GM23338 (cell line): ENCODE results near the gene ZNF410. TPM values are rescaled to one million over a fixed set of nuclear protein-coding genes. Genes with fewer than 3 reads are reported as not detected.

Experiments
- ATAC-seq: fragments of 200-7000 bp; cut with Tn5 transposase; 3 replicates; pipeline ENCODE4 v1.9.1; 2020
- DNase-seq: peaks from one replicate; pipeline ENCODE4 v3.0.0-alpha.2; 2015; ENCODE audit warnings: low spot score
- H2AFZ ChIP-seq: fragments of 200-600 bp; sonication (generic); 2 replicates; pipeline ENCODE4 v1.8.0; 2016; ENCODE audit warnings: antibody characterized with exemption, mild to moderate bottlenecking, moderate library complexity
- H3F3A ChIP-seq: fragments of 200-600 bp; sonication (generic); replicated peaks from 2 replicates; pipeline ENCODE4 v1.8.0; 2017; ENCODE audit warnings: antibody characterized with exemption, mixed run types, low read depth
- H3K27ac ChIP-seq: fragments of 200-600 bp; sonication (generic); 2 replicates; pipeline ENCODE4 v1.6.1; 2016; ENCODE audit warnings: low read depth
- H3K27me3 ChIP-seq: fragments of 200-600 bp; sonication (generic); 2 replicates; pipeline ENCODE4 v1.8.0; 2016; ENCODE audit warnings: mild to moderate bottlenecking, mixed run types, moderate library complexity; ENCODE audit not compliant: insufficient read depth
- H3K36me3 ChIP-seq: fragments of 200-600 bp; sonication (generic); 2 replicates; pipeline ENCODE4 v1.8.0; 2016; ENCODE audit warnings: mild to moderate bottlenecking; ENCODE audit not compliant: insufficient read depth
- H3K4me1 ChIP-seq: fragments of 200-600 bp; sonication (generic); 2 replicates; pipeline ENCODE4 v1.8.0; 2016; ENCODE audit warnings: mild to moderate bottlenecking, moderate library complexity; ENCODE audit not compliant: insufficient read depth
- H3K4me2 ChIP-seq: fragments of 200-600 bp; sonication (generic); 2 replicates; pipeline ENCODE4 v1.7.1; 2017; ENCODE audit warnings: mixed run types
- H3K4me3 ChIP-seq: fragments of 200-600 bp; sonication (generic); 2 replicates; pipeline ENCODE4 v1.6.1; 2016; ENCODE audit warnings: mixed run types
- H3K79me2 ChIP-seq: fragments of 200-600 bp; sonication (generic); replicated peaks from 2 replicates; pipeline ENCODE4 v1.8.0; 2017; ENCODE audit warnings: mild to moderate bottlenecking; ENCODE audit not compliant: insufficient read depth
- H3K9me2 ChIP-seq: fragments of 200-600 bp; sonication (generic); 2 replicates; pipeline ENCODE4 v1.8.0; 2017; ENCODE audit not compliant: insufficient read depth
- H4K20me1 ChIP-seq: fragments of 200-600 bp; sonication (generic); replicated peaks from 2 replicates; pipeline ENCODE4 v1.8.0; 2017; ENCODE audit warnings: mild to moderate bottlenecking; ENCODE audit not compliant: insufficient read depth
- H3K27ac Mint-ChIP-seq: 2 replicates; pipeline ENCODE4 v1.8.0; 2020; ENCODE audit warnings: inconsistent platforms, mild to moderate bottlenecking, moderate library complexity, mixed read lengths
- H3K27me3 Mint-ChIP-seq: 3 replicates; pipeline ENCODE4 v1.8.0; 2022; ENCODE audit warnings: low read depth, mild to moderate bottlenecking, moderate library complexity, mixed read lengths, inconsistent platforms; ENCODE audit not compliant: insufficient read depth, poor library complexity
- H3K36me3 Mint-ChIP-seq: 3 replicates; pipeline ENCODE4 v1.8.0; 2021; ENCODE audit warnings: low read depth, mild to moderate bottlenecking, inconsistent platforms, moderate library complexity, mixed read lengths
- H3K4me1 Mint-ChIP-seq: 3 replicates; pipeline ENCODE4 v1.8.0; 2020; ENCODE audit warnings: mild to moderate bottlenecking, inconsistent platforms, mixed read lengths
- H3K4me3 Mint-ChIP-seq: 3 replicates; pipeline ENCODE4 v1.8.0; 2021; ENCODE audit warnings: moderate library complexity, mild to moderate bottlenecking, inconsistent platforms, mixed read lengths
- H3K9me3 Mint-ChIP-seq: 3 replicates; pipeline ENCODE4 v1.8.0; 2020; ENCODE audit warnings: moderate library complexity, mild to moderate bottlenecking, inconsistent platforms, mixed read lengths
- CREB1 ChIP-seq: fragments of 250-450 bp; sonication (Bioruptor Pico); IDR thresholded peaks from 2 replicates; pipeline ENCODE4 v1.5.0; 2020; ENCODE audit warnings: low read depth, mild to moderate bottlenecking, moderate library complexity
- CTCF ChIP-seq, 2 experiments: fragments of 200-600 bp in 1 of 2; sonication (generic) in 1 of 2; conservative IDR thresholded peaks; 2 replicates each; pipeline versions ENCODE4 v1.5.1 to v1.6.1; 2016 to 2017; ENCODE audit warnings: antibody characterized with exemption in 2 of 2, low read depth in 2 of 2, mild to moderate bottlenecking in 2 of 2, moderate library complexity in 1 of 2
- ETS1 ChIP-seq: IDR thresholded peaks from 2 replicates; pipeline ENCODE4 v1.6.1; 2016; ENCODE audit warnings: antibody characterized with exemption
- EZH2 ChIP-seq: fragments of 200-600 bp; sonication (generic); IDR thresholded peaks from one replicate; pipeline ENCODE4 v1.8.0; 2017; ENCODE audit warnings: antibody characterized with exemption, mild to moderate bottlenecking, low read depth; ENCODE audit not compliant: unreplicated experiment
- JUNB ChIP-seq: IDR thresholded peaks from one replicate; pipeline ENCODE4 v1.6.1; 2016; ENCODE audit warnings: antibody characterized with exemption; ENCODE audit not compliant: unreplicated experiment
- NANOG ChIP-seq: IDR thresholded peaks from 2 replicates; pipeline ENCODE4 v1.6.1; 2016; ENCODE audit warnings: antibody characterized with exemption, borderline replicate concordance
- POLR2AphosphoS5 ChIP-seq: IDR thresholded peaks from 2 replicates; pipeline ENCODE4 v1.6.1; 2016; ENCODE audit warnings: antibody characterized with exemption, low read depth
- REST ChIP-seq: IDR thresholded peaks from one replicate; pipeline ENCODE4 v1.6.1; 2018; ENCODE audit warnings: antibody characterized with exemption; ENCODE audit not compliant: unreplicated experiment
- ZNF114 ChIP-seq: fragments of 250-450 bp; sonication (Bioruptor Pico); IDR thresholded peaks from 2 replicates; pipeline ENCODE4 v1.5.0; 2020; ENCODE audit warnings: mild to moderate bottlenecking, moderate library complexity
- ZNF331 ChIP-seq: fragments of 250-450 bp; sonication (Bioruptor Pico); IDR thresholded peaks from 2 replicates; pipeline ENCODE4 v1.5.0; 2020; ENCODE audit warnings: low read depth, mild to moderate bottlenecking, moderate library complexity
- ZNF462 ChIP-seq: fragments of 250-450 bp; sonication (Bioruptor Pico); IDR thresholded peaks from 2 replicates; pipeline ENCODE4 v1.5.0; 2020; ENCODE audit warnings: mild to moderate bottlenecking, moderate library complexity
- polyA plus RNA-seq: library from polyadenylated mRNA; unstranded; fragments of >200 nt; fragmentation: Nextera tagmentation; extraction: Ambion mirVana; gene quantifications from 2 replicates; pipeline ENCODE4 v1.2.1, GENCODE V29; 2016
- total RNA-seq: library from RNA; depleted of rRNA; stranded (reverse); fragments of >200 nt; shearing (Covaris generic); gene quantifications from 2 replicates; pipeline ENCODE4 v1.2.3, GENCODE V29; 2014

Gene ZNF410
- total and polyA plus RNA-seq, 2 experiments from 2014 or later: 10.6 to 20.4 TPM

GRCh38 chr14:73965216-73965615, 78.6 kb downstream of the ZNF410 start (continued):
- no peak for TF ChIP-seq CTCF (conservative IDR thresholded peaks at IDR 0.05; ENCODE audit: low read depth in 2 of 2)
- no peak for TF ChIP-seq ZNF331 (CRISPR knock-in tag)
- no peak for TF ChIP-seq CREB1 (CRISPR knock-in tag)
- no peak for TF ChIP-seq ZNF114 (CRISPR knock-in tag)
- no peak for TF ChIP-seq POLR2AphosphoS5
- TF ChIP-seq EZH2: no peak
- no peak for TF ChIP-seq ETS1
- no peak for TF ChIP-seq JUNB
- no peak for TF ChIP-seq NANOG
- TF ChIP-seq REST: no peak

- no peaks in the 10 kb centered on the region for H3K9me2 ChIP-seq
- Mint-ChIP-seq H3K27me3 (no peaks in the 10 kb centered on the region), H3K4me3 (no peak overlapping the region), H3K4me1 (peaks cover 5% of the 10 kb centered on the region; the same call in 1 of the 3 replicates), H3K27ac (no peak overlapping the region), H3K9me3 (no peaks in the 10 kb centered on the region), H3K36me3 (peaks cover 1% of the 10 kb centered on the region; the same call in 2 of the 3 replicates)
- ATAC-seq (no peak), DNase-seq (no peak)
- H3K4me2 ChIP-seq: no peak overlapping the region
- H3K27ac ChIP-seq: no peak overlapping the region
- H3K79me2 ChIP-seq: no peaks in the 10 kb centered on the region
- no peak overlapping the region for H2AFZ ChIP-seq
- H3K36me3 ChIP-seq: no peaks in the 10 kb centered on the region
- H3K27me3 ChIP-seq: no peaks in the 10 kb centered on the region
- H4K20me1 ChIP-seq: no peaks in the 10 kb centered on the region; the same call in 1 of the 2 replicates
- no peaks in the 10 kb centered on the region for H3K4me1 ChIP-seq
- H3K4me3 ChIP-seq: no peak overlapping the region
- H3F3A ChIP-seq: no peaks in the 10 kb centered on the region
- no peak for TF ChIP-seq ZNF462
- TF ChIP-seq CREB1 (CRISPR knock-in tag): no peak
- TF ChIP-seq ZNF114 (CRISPR knock-in tag): no peak
Measured at GRCh38 chr14:73968885-73969284, 82.2 kb downstream of the ZNF410 start.
